HepG2 (cell line): ENCODE data around the gene CRYM. TPM values are rescaled to one million over a fixed set of nuclear protein-coding genes. Genes with fewer than 3 reads are reported as not detected.

Experiments
- CHCHD3 ChIP-seq: sonication (generic); formaldehyde crosslinking; IDR thresholded peaks from 2 replicates; pipeline ENCODE4 v1.8.0; 2022; ENCODE audit warnings: mild to moderate bottlenecking, missing genetic modification reagents, moderate library complexity
- CREM ChIP-seq, 2 experiments: sonication (generic) in 1 of 2; formaldehyde crosslinking in 1 of 2; IDR thresholded peaks; 2 replicates each; pipeline versions ENCODE4 v1.4.0 to v1.6.1; 2016 to 2020; ENCODE audit warnings: antibody characterized with exemption in 1 of 2, mild to moderate bottlenecking in 1 of 2, missing genetic modification reagents in 1 of 2
- ELF3 ChIP-seq: IDR thresholded peaks from 2 replicates; pipeline ENCODE4 v1.6.1; 2016; ENCODE audit warnings: missing genetic modification reagents, missing compliant biosample characterization
- EP300 ChIP-seq, 3 experiments: sonication (generic) in 1 of 3; formaldehyde crosslinking in 1 of 3; IDR thresholded peaks; 2 replicates each; pipeline versions ENCODE4 v1.5.1 to v1.6.1; 2011 to 2020; ENCODE audit warnings: low read depth in 2 of 3, low read length in 2 of 3, borderline replicate concordance in 1 of 3, improper control_type of control experiment in 1 of 3, mild to moderate bottlenecking in 1 of 3, missing genetic modification reagents in 1 of 3, moderate library complexity in 1 of 3
- FOXA3 ChIP-seq: IDR thresholded peaks from 2 replicates; pipeline ENCODE4 v1.6.1; 2016; ENCODE audit warnings: missing genetic modification reagents, missing compliant biosample characterization
- FOXP4 ChIP-seq: sonication (generic); formaldehyde crosslinking; IDR thresholded peaks from 2 replicates; pipeline ENCODE4 v1.4.0; 2020; ENCODE audit warnings: missing genetic modification reagents
- HDAC2 ChIP-seq: sonication (generic); formaldehyde crosslinking; IDR thresholded peaks from 2 replicates; pipeline ENCODE4 v1.4.0; 2020; ENCODE audit warnings: missing genetic modification reagents
- HNF4G ChIP-seq, 2 experiments: sonication (generic) in 1 of 2; formaldehyde crosslinking in 1 of 2; IDR thresholded peaks; 2 replicates each; pipeline versions ENCODE4 v1.4.0 to v1.6.1; 2011 to 2020; ENCODE audit warnings: borderline replicate concordance in 2 of 2, low read depth in 2 of 2, mild to moderate bottlenecking in 2 of 2, low read length in 1 of 2, missing genetic modification reagents in 1 of 2, moderate library complexity in 1 of 2
- JUNB ChIP-seq: sonication (generic); formaldehyde crosslinking; IDR thresholded peaks from 2 replicates; pipeline ENCODE4 v1.8.0; 2022; ENCODE audit warnings: missing genetic modification reagents, mild to moderate bottlenecking, borderline replicate concordance
- MED13 ChIP-seq: sonication (generic); formaldehyde crosslinking; IDR thresholded peaks from 2 replicates; pipeline ENCODE4 v1.5.0; 2020; ENCODE audit warnings: missing genetic modification reagents
- PRDM4 ChIP-seq: sonication (generic); formaldehyde crosslinking; IDR thresholded peaks from 2 replicates; pipeline ENCODE4 v1.9.0; 2021; ENCODE audit warnings: missing genetic modification reagents, borderline replicate concordance
- RORA ChIP-seq: sonication (generic); formaldehyde crosslinking; IDR thresholded peaks from 2 replicates; pipeline ENCODE4 v1.5.0; 2020; ENCODE audit warnings: mild to moderate bottlenecking, missing genetic modification reagents, moderate library complexity
- SP5 ChIP-seq: IDR thresholded peaks from 2 replicates; pipeline ENCODE4 v1.6.1; 2016; ENCODE audit warnings: low read depth, borderline replicate concordance
- TEAD3 ChIP-seq: optimal IDR thresholded peaks from 2 replicates; pipeline ENCODE3; 2016; ENCODE audit warnings: borderline replicate concordance
- XBP1 ChIP-seq: sonication (generic); formaldehyde crosslinking; IDR thresholded peaks from 2 replicates; pipeline ENCODE4 v1.5.0; 2020; ENCODE audit warnings: missing genetic modification reagents
- ZBTB43 ChIP-seq: sonication (generic); formaldehyde crosslinking; conservative IDR thresholded peaks from 2 replicates; pipeline ENCODE4 v1.4.0; 2020; ENCODE audit warnings: missing genetic modification reagents
- ZFP82 ChIP-seq: sonication (generic); formaldehyde crosslinking; IDR thresholded peaks from 2 replicates; pipeline ENCODE4 v1.5.1; 2020; ENCODE audit warnings: mild to moderate bottlenecking, missing genetic modification reagents, borderline replicate concordance
- ZNF20 ChIP-seq: sonication (generic); formaldehyde crosslinking; IDR thresholded peaks from 2 replicates; pipeline ENCODE4 v1.4.0; 2020; ENCODE audit warnings: mild to moderate bottlenecking, moderate library complexity, missing genetic modification reagents
- ZNF292 ChIP-seq: sonication (generic); formaldehyde crosslinking; IDR thresholded peaks from 2 replicates; pipeline ENCODE4 v1.8.1; 2022; ENCODE audit warnings: mild to moderate bottlenecking, low read depth, missing genetic modification reagents, borderline replicate concordance
- ZNF335 ChIP-seq: sonication (generic); formaldehyde crosslinking; IDR thresholded peaks from 2 replicates; pipeline ENCODE4 v1.4.0; 2020; ENCODE audit warnings: missing genetic modification reagents
- ZNF431 ChIP-seq: sonication (generic); formaldehyde crosslinking; IDR thresholded peaks from 2 replicates; pipeline ENCODE4 v1.9.0; 2022; ENCODE audit warnings: missing genetic modification reagents, low read depth, mild to moderate bottlenecking, borderline replicate concordance
- ZNF749 ChIP-seq: sonication (generic); formaldehyde crosslinking; IDR thresholded peaks from 2 replicates; pipeline ENCODE4 v1.8.0; 2022; ENCODE audit warnings: mild to moderate bottlenecking, missing genetic modification reagents, moderate library complexity, borderline replicate concordance
- ZNF775 ChIP-seq: sonication (generic); formaldehyde crosslinking; IDR thresholded peaks from 2 replicates; pipeline ENCODE4 v1.4.0; 2020; ENCODE audit warnings: missing genetic modification reagents, mild to moderate bottlenecking, moderate library complexity, borderline replicate concordance
- polyA plus RNA-seq, 8 experiments: library from polyadenylated mRNA; depleted of rRNA in 3 of 8; stranded (reverse) in 7 of 8; unstranded in 1 of 8; fragments of >200 nt; fragmentation: Illumina TruSeq in 4 of 8; extraction: Trizol in 4 of 8; gene quantifications; 2 replicates each; pipeline versions ENCODE4 v1.2.1 to v1.2.3, GENCODE V29; 2011 to 2016; ENCODE audit warnings: low read depth in 4 of 8, missing spikeins in 1 of 8, mixed read lengths in 1 of 8; ENCODE audit not compliant: insufficient read depth in 1 of 8
- total RNA-seq, 5 experiments: library from RNA; depleted of rRNA; stranded (reverse); fragments of >200 nt; fragmentation: Illumina TruSeq; extraction: Trizol; gene quantifications; 2 replicates each; pipeline ENCODE4 v1.2.3, GENCODE V29; 2016; ENCODE audit warnings: low read depth in 1 of 5

CRYM gene
- total and polyA plus RNA-seq, 2 of the 13 experiments (the other 11 are each of a cell fraction or from before 2014, with no cell fraction given): 1.9 to 2.2 TPM

GRCh38 chr16:21326459-21326858 lies 48.4 kb upstream of the CRYM start (continued):
- no peak for TF ChIP-seq PRDM4 (CRISPR knock-in tag)
- no peak for TF ChIP-seq ZNF292 (CRISPR knock-in tag)
- no peak for TF ChIP-seq MED13 (CRISPR knock-in tag)
- no peak for TF ChIP-seq ZNF431 (CRISPR knock-in tag)
- no peak for TF ChIP-seq CHCHD3
- 0 out of 2 replicates have a peak, but pooled peaks have one; percentile 14 for TF ChIP-seq HDAC2 (CRISPR knock-in tag)
- 0 out of 2 replicates have a peak, but pooled peaks have one; percentile 38 for TF ChIP-seq FOXP4 (CRISPR knock-in tag)
- TF ChIP-seq CREM (IDR thresholded peaks at IDR 0.05): 0 out of 2 replicates have a peak, but pooled peaks have one; percentile 20
- no peak for TF ChIP-seq CREM (CRISPR knock-in tag; IDR thresholded peaks at IDR 0.05)
- TF ChIP-seq ZNF775 (CRISPR knock-in tag): no peak
- no peak for TF ChIP-seq RORA (CRISPR knock-in tag)
- TF ChIP-seq ZNF20 (CRISPR knock-in tag): no peak
- TF ChIP-seq SP5 (CRISPR knock-in tag): no peak
- TF ChIP-seq ELF3: peak; percentile 31; the same call in 1 of the 2 replicates
- no peak for TF ChIP-seq JUNB (CRISPR knock-in tag)
- TF ChIP-seq EP300 (IDR thresholded peaks at IDR 0.05; ENCODE audit: low read depth in 2 of 2, low read length in 2 of 2): 0 out of 4 replicates have a peak, but pooled peaks of 1 of the 2 experiments have one; percentile 9
- no peak for TF ChIP-seq EP300 (CRISPR knock-in tag; IDR thresholded peaks at IDR 0.05; ENCODE audit: borderline replicate concordance)
- peak; percentile 5 for TF ChIP-seq TEAD3 (CRISPR knock-in tag)
- TF ChIP-seq ZNF749 (CRISPR knock-in tag): no peak
- TF ChIP-seq FOXA3 (CRISPR knock-in tag): 0 out of 2 replicates have a peak, but pooled peaks have one; percentile 47
- no peak for TF ChIP-seq HNF4G (IDR thresholded peaks at IDR 0.05; ENCODE audit: borderline replicate concordance, low read depth, low read length)
- TF ChIP-seq HNF4G (CRISPR knock-in tag; IDR thresholded peaks at IDR 0.05; ENCODE audit: borderline replicate concordance, low read depth): no peak
- TF ChIP-seq ZBTB43 (CRISPR knock-in tag): no peak
- 0 out of 2 replicates have a peak, but pooled peaks have one; percentile 50 for TF ChIP-seq ZFP82 (CRISPR knock-in tag)
- no peak for TF ChIP-seq ZNF335 (CRISPR knock-in tag)
- TF ChIP-seq XBP1: no peak
